ENCODE data around the gene PRSS16. TPM values are rescaled to one million over a fixed set of nuclear protein-coding genes. Genes with fewer than 3 reads are reported as not detected.
A peak's percentile ranks its signal among the peaks of the same experiment; 100 is the strongest.

Gene PRSS16
- total and polyA plus RNA-seq, 9 of the 15 experiments (the other 6 are each of a cell fraction or from before 2014, with no cell fraction given) = 4.5 to 21.3 (median 12.1) TPM

GRCh38 chr6:27237089-27237803, 10.3 kb upstream of the PRSS16 start (continued):
- TF ChIP-seq EGR1 (conservative IDR thresholded peaks at IDR 0.05) = no peak; the same call in 1 of the 2 replicates
- 0 out of 2 replicates have a peak, but pooled peaks have one; percentile 72 for TF ChIP-seq PHB (CRISPR knock-in tag; IDR thresholded peaks at IDR 0.05)
- TF ChIP-seq BRCA1 (IDR thresholded peaks at IDR 0.05) = no peak
- no peak for TF ChIP-seq BRCA1 (CRISPR knock-in tag; IDR thresholded peaks at IDR 0.05)
- TF ChIP-seq ZNF699 (CRISPR knock-in tag; IDR thresholded peaks at IDR 0.05; ENCODE audit: insufficient replicate concordance) = no peak
- no peak for TF ChIP-seq RBM14 (IDR thresholded peaks at IDR 0.05; ENCODE audit: borderline replicate concordance, insufficient read depth, low read depth, low read length)
- no peak for TF ChIP-seq PPARD (CRISPR knock-in tag; IDR thresholded peaks at IDR 0.05)
- TF ChIP-seq, protein P1, sequence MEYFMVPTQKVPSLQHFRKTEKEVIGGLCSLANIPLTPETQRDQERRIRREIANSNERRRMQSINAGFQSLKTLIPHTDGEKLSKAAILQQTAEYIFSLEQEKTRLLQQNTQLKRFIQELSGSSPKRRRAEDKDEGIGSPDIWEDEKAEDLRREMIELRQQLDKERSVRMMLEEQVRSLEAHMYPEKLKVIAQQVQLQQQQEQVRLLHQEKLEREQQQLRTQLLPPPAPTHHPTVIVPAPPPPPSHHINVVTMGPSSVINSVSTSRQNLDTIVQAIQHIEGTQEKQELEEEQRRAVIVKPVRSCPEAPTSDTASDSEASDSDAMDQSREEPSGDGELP (CRISPR knock-in tag; IDR thresholded peaks at IDR 0.05; ENCODE audit: borderline replicate concordance) = 0 out of 2 replicates have a peak, but pooled peaks have one; percentile 11
- TF ChIP-seq CBFA2T2 (conservative IDR thresholded peaks at IDR 0.05) = no peak
- peak; percentile 70 for TF ChIP-seq CC2D1A (IDR thresholded peaks at IDR 0.05)
- peak; percentile 56; the same call in 1 of the 2 replicates for TF ChIP-seq DPF2 (IDR thresholded peaks at IDR 0.05)
- no peak for TF ChIP-seq ZNF133 (CRISPR knock-in tag; IDR thresholded peaks at IDR 0.05)
- 0 out of 2 replicates have a peak, but pooled peaks have one; percentile 31 for TF ChIP-seq RBFOX2 (IDR thresholded peaks at IDR 0.05; ENCODE audit: low read depth, low read length)
- 0 out of 2 replicates have a peak, but pooled peaks have one; percentile 44 for TF ChIP-seq TCF7 (IDR thresholded peaks at IDR 0.05; ENCODE audit: borderline replicate concordance)
- TF ChIP-seq, protein P2, sequence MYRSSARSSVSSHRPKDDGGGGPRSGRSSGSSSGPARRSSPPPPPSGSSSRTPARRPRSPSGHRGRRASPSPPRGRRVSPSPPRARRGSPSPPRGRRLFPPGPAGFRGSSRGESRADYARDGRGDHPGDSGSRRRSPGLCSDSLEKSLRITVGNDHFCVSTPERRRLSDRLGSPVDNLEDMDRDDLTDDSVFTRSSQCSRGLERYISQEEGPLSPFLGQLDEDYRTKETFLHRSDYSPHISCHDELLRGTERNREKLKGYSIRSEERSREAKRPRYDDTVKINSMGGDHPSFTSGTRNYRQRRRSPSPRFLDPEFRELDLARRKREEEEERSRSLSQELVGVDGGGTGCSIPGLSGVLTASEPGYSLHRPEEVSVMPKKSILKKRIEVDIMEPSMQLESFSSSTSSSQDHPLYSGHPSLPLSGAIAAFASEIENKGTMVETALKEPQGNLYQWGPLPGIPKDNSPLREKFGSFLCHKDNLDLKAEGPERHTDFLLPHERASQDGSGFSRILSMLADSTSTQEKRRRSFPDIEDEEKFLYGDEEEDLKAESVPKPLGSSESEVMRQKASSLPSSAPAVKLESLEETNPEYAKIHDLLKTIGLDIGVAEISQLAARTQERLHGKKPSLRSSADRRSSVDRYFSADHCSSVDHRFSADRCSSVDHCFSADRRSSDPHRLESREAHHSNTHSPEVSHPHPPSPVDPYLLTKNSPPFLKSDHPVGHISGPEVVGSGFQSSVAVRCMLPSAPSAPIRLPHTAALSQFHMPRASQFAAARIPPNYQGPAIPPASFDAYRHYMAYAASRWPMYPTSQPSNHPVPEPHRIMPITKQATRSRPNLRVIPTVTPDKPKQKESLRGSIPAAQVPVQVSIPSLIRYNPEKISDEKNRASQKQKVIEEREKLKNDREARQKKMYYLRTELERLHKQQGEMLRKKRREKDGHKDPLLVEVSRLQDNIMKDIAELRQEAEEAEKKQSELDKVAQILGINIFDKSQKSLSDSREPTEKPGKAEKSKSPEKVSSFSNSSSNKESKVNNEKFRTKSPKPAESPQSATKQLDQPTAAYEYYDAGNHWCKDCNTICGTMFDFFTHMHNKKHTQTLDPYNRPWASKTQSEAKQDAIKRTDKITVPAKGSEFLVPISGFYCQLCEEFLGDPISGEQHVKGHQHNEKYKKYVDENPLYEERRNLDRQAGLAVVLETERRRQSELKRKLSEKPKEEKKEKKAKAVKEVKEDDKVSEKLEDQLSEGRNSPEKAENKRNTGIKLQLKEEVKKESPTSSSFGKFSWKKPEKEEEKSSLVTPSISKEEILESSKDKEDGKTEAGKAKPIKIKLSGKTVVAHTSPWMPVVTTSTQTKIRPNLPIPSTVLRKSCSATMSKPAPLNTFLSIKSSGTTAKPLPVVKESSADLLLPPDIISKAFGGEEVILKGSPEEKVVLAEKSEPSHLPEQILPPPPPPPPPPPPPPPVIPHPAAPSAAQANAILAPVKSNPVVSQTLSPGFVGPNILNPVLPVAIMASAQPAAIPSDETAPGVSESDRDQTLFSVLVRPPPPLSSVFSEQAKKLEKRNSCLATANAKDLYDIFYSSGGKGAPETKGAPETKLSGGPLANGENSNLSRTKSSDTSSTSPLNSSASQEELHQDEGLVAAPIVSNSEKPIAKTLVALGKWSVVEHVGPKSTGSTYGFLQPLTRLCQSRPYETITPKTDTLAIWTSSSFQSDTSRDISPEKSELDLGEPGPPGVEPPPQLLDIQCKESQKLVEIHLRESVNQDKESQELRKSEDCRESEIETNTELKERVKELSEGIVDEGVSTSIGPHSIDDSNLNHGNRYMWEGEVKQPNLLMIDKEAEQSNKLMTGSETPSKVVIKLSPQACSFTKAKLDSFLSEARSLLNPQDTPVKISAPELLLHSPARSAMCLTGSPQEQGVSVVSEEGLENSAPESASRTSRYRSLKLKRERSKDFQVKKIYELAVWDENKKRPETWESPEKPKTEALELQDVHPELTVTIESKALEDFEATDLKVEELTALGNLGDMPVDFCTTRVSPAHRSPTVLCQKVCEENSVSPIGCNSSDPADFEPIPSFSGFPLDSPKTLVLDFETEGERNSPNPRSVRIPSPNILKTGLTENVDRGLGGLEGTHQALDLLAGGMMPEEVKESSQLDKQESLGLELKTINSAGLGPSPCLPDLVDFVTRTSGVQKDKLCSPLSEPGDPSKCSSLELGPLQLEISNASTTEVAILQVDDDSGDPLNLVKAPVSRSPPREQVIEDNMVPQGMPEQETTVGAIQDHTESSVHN (IDR thresholded peaks at IDR 0.05; ENCODE audit: borderline replicate concordance in 1 of 2, low read depth in 1 of 2) = no peak
- 0 out of 2 replicates have a peak, but pooled peaks have one; percentile 77 for TF ChIP-seq ZNF76 (CRISPR knock-in tag; IDR thresholded peaks at IDR 0.05; ENCODE audit: borderline replicate concordance)
- no peak for TF ChIP-seq ZNF436 (CRISPR knock-in tag; IDR thresholded peaks at IDR 0.05)
- TF ChIP-seq TBP (optimal IDR thresholded peaks at IDR 0.05; ENCODE audit: low read depth, low read length) = peak; percentile 99
- TF ChIP-seq ZNF431 (CRISPR knock-in tag; IDR thresholded peaks at IDR 0.05) = no peak

All from K562 (cell line).